HG02943 (cell line): Measurements from ENCODE around the gene OR4N5.

Source experiments
- ATAC-seq: cut with Tn5 transposase; IDR thresholded peaks from one replicate; pipeline ENCODE4 v1.9.1; 2021; ENCODE audit warnings: mild to moderate bottlenecking, low read depth, moderate library complexity; ENCODE audit not compliant: unreplicated experiment

Gene OR4N5

DNA sequence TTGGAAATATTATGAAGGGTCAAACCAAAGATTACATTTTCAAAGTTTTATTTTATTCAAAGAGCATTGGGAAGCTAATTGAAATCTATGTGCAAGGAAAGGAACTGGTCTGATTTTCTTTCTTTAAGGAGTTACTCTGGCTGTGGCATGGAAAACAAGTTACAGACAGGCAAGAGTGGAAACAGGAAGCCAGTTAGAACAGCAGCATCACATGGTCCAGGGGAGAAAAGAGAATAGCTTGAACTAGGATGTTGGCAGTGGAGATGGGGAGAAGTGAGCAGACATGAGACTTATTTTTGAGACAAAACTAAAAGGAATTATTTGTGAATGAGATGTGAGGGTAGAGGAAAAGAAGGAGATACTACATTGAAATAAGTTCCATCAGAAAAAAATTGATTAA, 55.5 kb downstream of the OR4N5 start:
- no peak for ATAC-seq
